IMR-90 (cell line): Measurements from ENCODE around the gene TOGARAM1.
"Not testable (repeated sequence)": the region's sequence is repeated elsewhere in the genome, so short reads cannot be mapped to it uniquely, and the experiment has no call there.

Experiments used
- BHLHE40 ChIP-seq: fragments of 150-350 bp; IDR thresholded peaks from 2 replicates; pipeline ENCODE4 v1.6.1; 2016; ENCODE audit warnings: mild to moderate bottlenecking, low read depth, low read length
- CEBPB ChIP-seq: IDR thresholded peaks from 2 replicates; pipeline ENCODE4 v1.6.1; 2012; ENCODE audit warnings: low read depth, low read length, improper control_type of control experiment
- CTCF ChIP-seq: conservative IDR thresholded peaks from 2 replicates; pipeline ENCODE4 v1.5.1; 2012; ENCODE audit warnings: mild to moderate bottlenecking, low read depth, low read length, improper control_type of control experiment
- ELK1 ChIP-seq: fragments of 150-350 bp; IDR thresholded peaks from 2 replicates; pipeline ENCODE4 v1.6.1; 2016; ENCODE audit warnings: low read depth, mild to moderate bottlenecking, low read length, moderate library complexity, borderline replicate concordance
- MXI1 ChIP-seq: IDR thresholded peaks from 2 replicates; pipeline ENCODE4 v1.6.1; 2012; ENCODE audit warnings: low read depth, mild to moderate bottlenecking, low read length, moderate library complexity, borderline replicate concordance
- POLR2A ChIP-seq: IDR thresholded peaks from 2 replicates; pipeline ENCODE4 v1.6.1; 2012; ENCODE audit warnings: mild to moderate bottlenecking, low read depth, low read length
- RAD21 ChIP-seq: IDR thresholded peaks from 2 replicates; pipeline ENCODE4 v1.6.1; 2012; ENCODE audit warnings: low read length, improper control_type of control experiment
- RFX5 ChIP-seq: IDR thresholded peaks from 2 replicates; pipeline ENCODE4 v1.8.0; 2012; ENCODE audit warnings: low read depth, mild to moderate bottlenecking, low read length, moderate library complexity
- SMC3 ChIP-seq: fragments of 150-350 bp; IDR thresholded peaks from 2 replicates; pipeline ENCODE4 v1.6.1; 2016; ENCODE audit warnings: low read depth, mild to moderate bottlenecking, antibody characterized with exemption, low read length, moderate library complexity
- USF2 ChIP-seq: fragments of 150-350 bp; IDR thresholded peaks from 2 replicates; pipeline ENCODE4 v1.6.1; 2017; ENCODE audit warnings: mild to moderate bottlenecking, antibody characterized with exemption, low read length, low read depth

GRCh38 chr14:45081096-45081495 is 119.1 kb downstream of the TOGARAM1 start:
- not testable (repeated sequence) for TF ChIP-seq CTCF, USF2, CEBPB, MXI1, POLR2A, RFX5, RAD21, SMC3, ELK1, BHLHE40
